Bronchial epithelial cell (primary cell): ENCODE data around the gene PPP1R14C. TPM values are rescaled to one million over a fixed set of nuclear protein-coding genes. Genes with fewer than 3 reads are reported as not detected.
A peak's percentile ranks its signal among the peaks of the same experiment; 100 is the strongest.

Source experiments
- DNase-seq: peaks from one replicate; pipeline ENCODE4 v3.0.0-alpha.2; 2010; ENCODE audit warnings: low read depth
- FAIRE-seq: peaks from 2 replicates; lab custom pipeline; 2011; peaks lifted over from hg19 to GRCh38; lab: Jason Lieb, UNC
- H3K27me3 ChIP-seq: 2 replicates; pipeline ENCODE4 v1.5.1; 2011; ENCODE audit warnings: low read length; ENCODE audit not compliant: control insufficient read depth, insufficient read depth
- H3K36me3 ChIP-seq: 2 replicates; pipeline ENCODE4 v1.5.1; 2011; ENCODE audit warnings: low read length; ENCODE audit not compliant: control insufficient read depth, insufficient read depth
- H3K4me3 ChIP-seq: 2 replicates; pipeline ENCODE4 v1.5.1; 2011; ENCODE audit warnings: mild to moderate bottlenecking, low read depth, low read length, control low read depth
- CTCF ChIP-seq: IDR thresholded peaks from 2 replicates; pipeline ENCODE4 v1.5.1; 2011; ENCODE audit warnings: mild to moderate bottlenecking, moderate library complexity, low read length, control low read depth, inconsistent platforms; ENCODE audit not compliant: insufficient read depth, severe bottlenecking
- total RNA-seq: library from RNA; depleted of rRNA; stranded (reverse); fragments of >200 nt; gene quantifications from 2 replicates; pipeline ENCODE4 v1.2.1, GENCODE V29; 2014

The PPP1R14C gene
- 72.1 and 80.0 TPM in 2 replicates for total RNA-seq

- DNase-seq (peak; percentile 54), FAIRE-seq (no peak)
- Histone ChIP-seq H3K27me3 (no peaks in the 10 kb centered on the region), H3K36me3 (peaks cover 2% of the 10 kb centered on the region), H3K4me3 (peak within 1 kb of the TSS; percentile 76)
- no peak for TF ChIP-seq CTCF
Observed at GRCh38 chr6:150142670-150143515, at the start of gene PPP1R14C. Gene PPP1R14C, plus strand, starts transcription at chr6:150143044. Its CDS starts 149 bp downstream, at chr6:150143193.

- no peaks in the 10 kb centered on the region for H3K36me3 ChIP-seq
- no peak for FAIRE-seq
- H3K27me3 ChIP-seq = no peaks in the 10 kb centered on the region
- TF ChIP-seq CTCF = no peak
- H3K4me3 ChIP-seq = no peak overlapping the region
- no peak for DNase-seq
Observed at GRCh38 chr6:150093397-150093796, 49.4 kb upstream of the PPP1R14C start.

GRCh38 chr6:150098155-150098554 lies 44.7 kb upstream of the PPP1R14C start:
- no peak for FAIRE-seq
- Histone ChIP-seq H3K36me3 (no peaks in the 10 kb centered on the region), H3K27me3 (no peaks in the 10 kb centered on the region), H3K4me3 (no peak overlapping the region)
- no peak for DNase-seq
- no peak for TF ChIP-seq CTCF

- peak; percentile 23 for FAIRE-seq
Observed at GRCh38 chr6:150099546-150099945, 43.3 kb upstream of the PPP1R14C start.

GRCh38 chr6:150099953-150100352 lies 42.9 kb upstream of the PPP1R14C start:
- H3K4me3 ChIP-seq = no peak overlapping the region
- no peak for FAIRE-seq
- H3K27me3 ChIP-seq = no peaks in the 10 kb centered on the region
- no peak for DNase-seq
- no peak for TF ChIP-seq CTCF
- no peaks in the 10 kb centered on the region for H3K36me3 ChIP-seq

More at GRCh38 chr6:150099546-150099945, 43.3 kb upstream of the PPP1R14C start:
- Histone ChIP-seq H3K27me3 (no peaks in the 10 kb centered on the region), H3K36me3 (no peaks in the 10 kb centered on the region), H3K4me3 (no peak overlapping the region)
- no peak for TF ChIP-seq CTCF
- peak; percentile 42 for DNase-seq
